HG03060 (cell line): Measurements from ENCODE around the gene TBCCD1.

Experiments used
- ATAC-seq: cut with Tn5 transposase; IDR thresholded peaks from one replicate; pipeline ENCODE4 v1.9.1; 2021; ENCODE audit warnings: low read depth, moderate number of reproducible peaks; ENCODE audit not compliant: unreplicated experiment

The TBCCD1 gene

GRCh38 chr3:186567072-186567921 is at the start of gene TBCCD1:
TSS of gene TBCCD1 (minus strand) at chr3:186567339. CDS start at chr3:186564329, 3,010 bp downstream.
- ATAC-seq, result peak; percentile 26

GRCh38 chr3:186616299-186616617 is 49.1 kb upstream of the TBCCD1 start:
- ATAC-seq, result no peak

- no peak for ATAC-seq
Measured at GRCh38 chr3:186614597-186615483, 47.7 kb upstream of the TBCCD1 start.

- ATAC-seq, result no peak
Measured at GRCh38 chr3:186614266-186614596, 47.1 kb upstream of the TBCCD1 start.

- no peak for ATAC-seq
Measured at GRCh38 chr3:186613637-186614265, 46.6 kb upstream of the TBCCD1 start.

- ATAC-seq, result no peak
Measured at GRCh38 chr3:186612721-186613636, 45.8 kb upstream of the TBCCD1 start, which contains the start of gene AHSG. TSS of gene AHSG (plus strand) at chr3:186613060. CDS start at chr3:186613142, 82 bp downstream.

- no peak for ATAC-seq
Measured at GRCh38 chr3:186612065-186612464, 44.9 kb upstream of the TBCCD1 start.

GRCh38 chr3:186609247-186609868 is 42.2 kb upstream of the TBCCD1 start:
- no peak for ATAC-seq

- no peak for ATAC-seq
Measured at GRCh38 chr3:186608624-186609215, 41.6 kb upstream of the TBCCD1 start.

GRCh38 chr3:186605561-186606545 is 38.7 kb upstream of the TBCCD1 start:
- ATAC-seq, result no peak

GRCh38 chr3:186605078-186605477 is 37.9 kb upstream of the TBCCD1 start:
- ATAC-seq, result no peak

GRCh38 chr3:186603159-186603558 is 36.0 kb upstream of the TBCCD1 start:
- no peak for ATAC-seq

- ATAC-seq, result no peak
Measured at GRCh38 chr3:186600896-186601295, 33.8 kb upstream of the TBCCD1 start.

GRCh38 chr3:186599785-186600166 is 32.6 kb upstream of the TBCCD1 start:
- no peak for ATAC-seq

- ATAC-seq, result no peak
Measured at GRCh38 chr3:186599142-186599784, 32.1 kb upstream of the TBCCD1 start.

- no peak for ATAC-seq
Measured at GRCh38 chr3:186598794-186599141, 31.6 kb upstream of the TBCCD1 start.

- no peak for ATAC-seq
Measured at GRCh38 chr3:186598108-186598784, 31.1 kb upstream of the TBCCD1 start.
